GM23338 (cell line): ENCODE measurements around the gene GATAD2B.

ENCODE experiments used
- CREB1 ChIP-seq: fragments of 250-450 bp; sonication (Bioruptor Pico); IDR thresholded peaks from 2 replicates; pipeline ENCODE4 v1.5.0; 2020; ENCODE audit warnings: low read depth, mild to moderate bottlenecking, moderate library complexity
- CTCF ChIP-seq, 2 experiments: fragments of 200-600 bp in 1 of 2; sonication (generic) in 1 of 2; conservative IDR thresholded peaks; 2 replicates each; pipeline versions ENCODE4 v1.5.1 to v1.6.1; 2016 to 2017; ENCODE audit warnings: antibody characterized with exemption in 2 of 2, low read depth in 2 of 2, mild to moderate bottlenecking in 2 of 2, moderate library complexity in 1 of 2
- EZH2 ChIP-seq: fragments of 200-600 bp; sonication (generic); IDR thresholded peaks from one replicate; pipeline ENCODE4 v1.8.0; 2017; ENCODE audit warnings: antibody characterized with exemption, mild to moderate bottlenecking, low read depth; ENCODE audit not compliant: unreplicated experiment
- EZH2phosphoT487 ChIP-seq: fragments of 200-600 bp; sonication (generic); IDR thresholded peaks from one replicate; pipeline ENCODE4 v1.8.1; 2018; ENCODE audit warnings: antibody characterized with exemption; ENCODE audit not compliant: unreplicated experiment
- POLR2AphosphoS5 ChIP-seq: IDR thresholded peaks from 2 replicates; pipeline ENCODE4 v1.6.1; 2016; ENCODE audit warnings: antibody characterized with exemption, low read depth
- TF ChIP-seq, protein P1 (sequence below): IDR thresholded peaks from one replicate; pipeline ENCODE4 v1.6.1; 2018; ENCODE audit warnings: antibody characterized with exemption; ENCODE audit not compliant: unreplicated experiment

GRCh38 chr1:153831026-153831425, 91.7 kb downstream of the GATAD2B start:
- TF ChIP-seq CTCF (conservative IDR thresholded peaks at IDR 0.05; ENCODE audit: low read depth in 2 of 2) (no peak), POLR2AphosphoS5 (no peak), EZH2phosphoT487 (no peak), CREB1 (no peak), EZH2 (no peak)
- TF ChIP-seq, protein P1, sequence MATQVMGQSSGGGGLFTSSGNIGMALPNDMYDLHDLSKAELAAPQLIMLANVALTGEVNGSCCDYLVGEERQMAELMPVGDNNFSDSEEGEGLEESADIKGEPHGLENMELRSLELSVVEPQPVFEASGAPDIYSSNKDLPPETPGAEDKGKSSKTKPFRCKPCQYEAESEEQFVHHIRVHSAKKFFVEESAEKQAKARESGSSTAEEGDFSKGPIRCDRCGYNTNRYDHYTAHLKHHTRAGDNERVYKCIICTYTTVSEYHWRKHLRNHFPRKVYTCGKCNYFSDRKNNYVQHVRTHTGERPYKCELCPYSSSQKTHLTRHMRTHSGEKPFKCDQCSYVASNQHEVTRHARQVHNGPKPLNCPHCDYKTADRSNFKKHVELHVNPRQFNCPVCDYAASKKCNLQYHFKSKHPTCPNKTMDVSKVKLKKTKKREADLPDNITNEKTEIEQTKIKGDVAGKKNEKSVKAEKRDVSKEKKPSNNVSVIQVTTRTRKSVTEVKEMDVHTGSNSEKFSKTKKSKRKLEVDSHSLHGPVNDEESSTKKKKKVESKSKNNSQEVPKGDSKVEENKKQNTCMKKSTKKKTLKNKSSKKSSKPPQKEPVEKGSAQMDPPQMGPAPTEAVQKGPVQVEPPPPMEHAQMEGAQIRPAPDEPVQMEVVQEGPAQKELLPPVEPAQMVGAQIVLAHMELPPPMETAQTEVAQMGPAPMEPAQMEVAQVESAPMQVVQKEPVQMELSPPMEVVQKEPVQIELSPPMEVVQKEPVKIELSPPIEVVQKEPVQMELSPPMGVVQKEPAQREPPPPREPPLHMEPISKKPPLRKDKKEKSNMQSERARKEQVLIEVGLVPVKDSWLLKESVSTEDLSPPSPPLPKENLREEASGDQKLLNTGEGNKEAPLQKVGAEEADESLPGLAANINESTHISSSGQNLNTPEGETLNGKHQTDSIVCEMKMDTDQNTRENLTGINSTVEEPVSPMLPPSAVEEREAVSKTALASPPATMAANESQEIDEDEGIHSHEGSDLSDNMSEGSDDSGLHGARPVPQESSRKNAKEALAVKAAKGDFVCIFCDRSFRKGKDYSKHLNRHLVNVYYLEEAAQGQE, result no peak
